Caco-2 (cell line): Measurements from ENCODE around the gene TIMP3. TPM values are rescaled to one million over a fixed set of nuclear protein-coding genes. Genes with fewer than 3 reads are reported as not detected.

ENCODE experiments used
- BruUV-seq: library from RNA; stranded (reverse); fragments of 400-500 nt; replicated peaks from 2 replicates; lab custom pipeline; 2021; lab: Mats Ljungman, UMichigan
- CTCF ChIA-PET: fragments of 300-600 bp; sonication (Branson Sonifier 250); formaldehyde crosslinking; loops from one replicate; lab custom pipeline; 2022; ENCODE audit warnings: antibody characterized with exemption; lab: Charles Lee
- POLR2A ChIA-PET: fragments of 300-600 bp; sonication (Branson Sonifier 250); formaldehyde crosslinking; loops from one replicate; lab custom pipeline; 2022; ENCODE audit warnings: antibody characterized with exemption; lab: Charles Lee
- DNase-seq, 2 experiments: peaks; one replicate each; pipeline versions ENCODE4 v3.0.0 to v3.0.0-alpha.2; 2020 to 2022
- H3K27me3 ChIP-seq: replicated peaks from 2 replicates; pipeline ENCODE4 v1.6.0; 2011; ENCODE audit warnings: low read length; ENCODE audit not compliant: control insufficient read depth, insufficient read depth
- H3K36me3 ChIP-seq: 2 replicates; pipeline ENCODE4 v1.5.1; 2011; ENCODE audit warnings: low read length; ENCODE audit not compliant: control insufficient read depth, insufficient read depth
- H3K4me1 ChIP-seq: fragments of 250-450 bp; sonication (Bioruptor Pico); 2 replicates; pipeline ENCODE4 v1.5.1; 2020; ENCODE audit warnings: mild to moderate bottlenecking
- H3K4me3 ChIP-seq: 2 replicates; pipeline ENCODE4 v1.5.1; 2011; ENCODE audit warnings: low read depth, mild to moderate bottlenecking, control low read depth, low read length
- H3K9me3 ChIP-seq: fragments of 250-450 bp; sonication (Bioruptor Pico); 2 replicates; pipeline ENCODE4 v1.5.1; 2020; ENCODE audit warnings: mild to moderate bottlenecking, moderate library complexity
- H3K27ac Mint-ChIP-seq: one replicate; pipeline ENCODE4 v1.8.0; 2022; ENCODE audit warnings: mixed read lengths; ENCODE audit not compliant: unreplicated experiment
- H3K27me3 Mint-ChIP-seq: one replicate; pipeline ENCODE4 v1.8.0; 2022; ENCODE audit warnings: mixed read lengths; ENCODE audit not compliant: insufficient read depth, unreplicated experiment
- H3K36me3 Mint-ChIP-seq: one replicate; pipeline ENCODE4 v1.8.0; 2022; ENCODE audit warnings: mild to moderate bottlenecking, mixed read lengths; ENCODE audit not compliant: insufficient read depth, unreplicated experiment
- H3K4me1 Mint-ChIP-seq: one replicate; pipeline ENCODE4 v1.8.0; 2022; ENCODE audit warnings: low read depth, mixed read lengths; ENCODE audit not compliant: unreplicated experiment
- H3K4me3 Mint-ChIP-seq: one replicate; pipeline ENCODE4 v1.8.0; 2022; ENCODE audit warnings: mild to moderate bottlenecking, moderate library complexity, mixed read lengths; ENCODE audit not compliant: unreplicated experiment
- H3K9me3 Mint-ChIP-seq: one replicate; pipeline ENCODE4 v1.8.0; 2022; ENCODE audit warnings: mixed read lengths; ENCODE audit not compliant: unreplicated experiment
- CTCF ChIP-seq, 2 experiments: fragments of 200-600 bp in 1 of 2; IDR thresholded peaks; 1 replicate in 1 of 2; 2 replicates in 1 of 2; pipeline versions ENCODE4 v1.5.1 to v1.8.0; 2011 to 2022; ENCODE audit warnings: antibody characterized with exemption in 1 of 2, control low read depth in 1 of 2, inconsistent platforms in 1 of 2, low read depth in 1 of 2, low read length in 1 of 2, mild to moderate bottlenecking in 1 of 2, moderate library complexity in 1 of 2; ENCODE audit not compliant: insufficient read depth in 1 of 2, severe bottlenecking in 1 of 2, unreplicated experiment in 1 of 2
- intact Hi-C: fragments of 100-400 bp; cut with micrococcal nuclease; formaldehyde crosslinking; loops from one replicate; pipeline ENCODE4 v1.10.0; 2022; ENCODE audit not compliant: unreplicated experiment
- total RNA-seq: library from RNA; stranded (reverse); gene quantifications from 2 replicates; pipeline ENCODE4 v1.2.3, GENCODE V29; 2022

TIMP3 gene
- total RNA-seq, 1 experiment from 2014 or later, result 86.4 TPM

- BruUV-seq, result no TSS peak
- intact Hi-C loops, result no loop called here
- TF ChIP-seq CTCF (IDR thresholded peaks at IDR 0.05; ENCODE audit: insufficient read depth in 1 of 2, low read depth in 1 of 2, low read length in 1 of 2, severe bottlenecking in 1 of 2, unreplicated experiment in 1 of 2), result no peak
- Mint-ChIP-seq H3K27ac (no peak overlapping the region), H3K9me3 (no peaks in the 10 kb centered on the region), H3K36me3 (peaks cover 62% of the 10 kb centered on the region), H3K4me1 (peaks cover 35% of the 10 kb centered on the region), H3K4me3 (no peak overlapping the region), H3K27me3 (no peaks in the 10 kb centered on the region)
- Histone ChIP-seq H3K4me1 (peaks cover 28% of the 10 kb centered on the region), H3K9me3 (no peaks in the 10 kb centered on the region), H3K36me3 (peaks cover 1% of the 10 kb centered on the region; the same call in 1 of the 2 replicates), H3K4me3 (no peak overlapping the region), H3K27me3 (no peaks in the 10 kb centered on the region)
- POLR2A ChIA-PET, result no interaction called here
- CTCF ChIA-PET, result no interaction called here
- DNase-seq, result no peak
These were observed 4.8 kb downstream of the TIMP3 start for GRCh38 chr22:32806296-32806695.

DNA sequence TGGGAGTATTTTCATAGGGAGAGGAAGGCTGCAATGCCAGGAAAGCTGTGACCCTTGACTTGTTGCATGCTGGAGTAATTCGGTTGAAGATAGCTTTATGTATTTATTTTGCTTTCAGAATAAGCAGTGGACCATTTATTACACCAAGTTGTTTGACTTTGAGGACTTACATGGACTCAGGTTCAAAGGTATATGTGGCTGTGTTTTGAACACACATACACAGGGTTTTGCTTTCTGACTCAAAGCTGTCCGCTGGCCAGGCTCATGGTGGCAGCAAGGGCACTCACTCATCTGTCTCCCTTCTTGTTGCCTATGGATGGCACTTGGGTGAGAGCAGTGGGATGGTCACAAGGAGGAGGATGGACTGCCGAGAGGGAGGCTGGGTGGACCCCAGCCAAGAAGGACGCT, 6.5 kb downstream of the TIMP3 start:
- POLR2A ChIA-PET, result interaction anchor here (1.3 kb wide), 1 partner anchor 185 kb away, joined by 3 read pairs; no protein-coding TSS in a partner anchor
- DNase-seq, result peak in 1 of 2 experiments; percentile 30
- peak overlapping the region; percentile 77 for H3K27ac Mint-ChIP-seq
- no TSS peak for BruUV-seq
- TF ChIP-seq CTCF (IDR thresholded peaks at IDR 0.05; ENCODE audit: insufficient read depth in 1 of 2, low read depth in 1 of 2, low read length in 1 of 2, severe bottlenecking in 1 of 2, unreplicated experiment in 1 of 2), result no peak
- H3K4me1 ChIP-seq, result peaks cover 26% of the 10 kb centered on the region
- no peak overlapping the region for H3K4me3 Mint-ChIP-seq
- CTCF ChIA-PET, result interaction anchor here (0.8 kb wide), 1 partner anchor 279 kb away, joined by 6 read pairs; no protein-coding TSS in a partner anchor
- H3K27me3 Mint-ChIP-seq, result no peaks in the 10 kb centered on the region
- peaks cover 31% of the 10 kb centered on the region for H3K4me1 Mint-ChIP-seq
- no peaks in the 10 kb centered on the region for H3K9me3 Mint-ChIP-seq
- no peak overlapping the region for H3K4me3 ChIP-seq
- peaks cover 63% of the 10 kb centered on the region for H3K36me3 Mint-ChIP-seq
- H3K36me3 ChIP-seq, result peaks cover 1% of the 10 kb centered on the region; the same call in 1 of the 2 replicates
- H3K27me3 ChIP-seq, result no peaks in the 10 kb centered on the region
- intact Hi-C loops, result no loop called here
- no peaks in the 10 kb centered on the region for H3K9me3 ChIP-seq

DNA sequence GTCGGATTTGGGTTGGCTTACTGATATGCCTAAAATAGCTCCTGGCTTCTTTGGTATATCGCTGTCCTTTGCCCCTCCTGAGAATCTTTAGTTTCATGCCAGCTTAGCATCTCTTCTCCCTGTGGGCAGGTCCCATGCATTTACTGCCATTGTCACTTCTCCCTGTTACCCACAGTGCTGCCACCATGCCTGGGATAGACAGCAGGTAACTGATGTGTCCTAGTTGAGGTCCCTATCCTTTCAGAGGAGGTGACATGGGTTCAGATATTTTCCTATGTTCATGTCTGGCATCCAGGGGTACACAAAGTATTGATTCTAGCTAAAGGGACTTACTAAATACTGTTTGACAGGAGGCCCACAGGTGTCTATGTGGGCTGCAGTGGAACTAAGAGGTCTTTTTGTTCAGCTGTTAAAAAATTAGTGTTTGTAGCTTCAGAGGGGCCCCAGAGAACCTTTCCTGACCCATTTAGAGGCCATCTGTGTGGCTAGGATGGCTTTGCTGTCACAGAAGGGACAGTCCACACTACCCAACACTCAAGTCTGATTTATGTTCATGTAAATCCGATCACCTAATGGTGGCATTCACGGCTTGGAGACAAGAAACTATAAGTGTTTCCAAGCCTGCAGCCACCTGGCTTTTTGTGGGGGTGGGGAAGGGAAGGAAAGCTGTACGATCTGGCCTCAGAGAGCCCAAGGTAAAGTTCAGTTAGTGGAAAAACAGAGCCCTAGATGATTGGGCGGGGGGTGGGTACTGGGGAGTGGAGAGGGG, 8.5 kb downstream of the TIMP3 start:
- Mint-ChIP-seq H3K4me3 (no peak overlapping the region), H3K27ac (peak overlapping the region; percentile 49), H3K9me3 (no peaks in the 10 kb centered on the region), H3K36me3 (peaks cover 66% of the 10 kb centered on the region), H3K4me1 (peaks cover 27% of the 10 kb centered on the region), H3K27me3 (no peaks in the 10 kb centered on the region)
- no peaks in the 10 kb centered on the region for H3K9me3 ChIP-seq
- no peak for TF ChIP-seq CTCF (IDR thresholded peaks at IDR 0.05; ENCODE audit: insufficient read depth in 1 of 2, low read depth in 1 of 2, low read length in 1 of 2, severe bottlenecking in 1 of 2, unreplicated experiment in 1 of 2)
- H3K4me3 ChIP-seq, result no peak overlapping the region
- no peaks in the 10 kb centered on the region for H3K27me3 ChIP-seq
- ChIA-PET CTCF (no interaction called here), POLR2A (interaction anchor here (1.2 kb wide), 1 partner anchor 8 kb away, joined by 7 read pairs; the partner anchor contains the start of gene TIMP3)
- intact Hi-C loops, result no loop called here
- peaks cover 18% of the 10 kb centered on the region for H3K4me1 ChIP-seq
- BruUV-seq, result no TSS peak
- no peak for DNase-seq
- H3K36me3 ChIP-seq, result peaks cover 1% of the 10 kb centered on the region; the same call in 1 of the 2 replicates
